Gastrocnemius medialis (tissue), 4 donors: ENCODE results near the gene GARIN5A. TPM values are rescaled to one million over a fixed set of nuclear protein-coding genes. Genes with fewer than 3 reads are reported as not detected.

ENCODE experiments used
- ATAC-seq, 2 donors: fragments of 150-250 bp; one replicate each; pipeline ENCODE4 v1.9.1; 2016
- DNase-seq, 2 donors: peaks; one replicate each; pipeline ENCODE4 v3.0.0-alpha.2; 2019
- H3K27ac ChIP-seq, 4 donors: fragments of 200-600 bp; sonication (generic); 1 replicate in 1 of 4; 2 replicates in 3 of 4; pipeline ENCODE4 v1.5.1; 2016 to 2018; ENCODE audit warnings: mild to moderate bottlenecking in 2 of 4, moderate library complexity in 1 of 4
- H3K27me3 ChIP-seq, 3 donors: fragments of 200-600 bp; sonication (generic) in 2 of 3; 1 replicate in 1 of 3; 2 replicates in 2 of 3; pipeline versions ENCODE4 v1.5.1 to v1.6.0; 2016 to 2019; ENCODE audit warnings: mild to moderate bottlenecking in 1 of 3, moderate library complexity in 1 of 3
- H3K36me3 ChIP-seq, 2 donors: fragments of 200-600 bp; sonication (generic) in 1 of 2; one replicate each; pipeline ENCODE4 v1.5.1; 2017 to 2018
- H3K4me1 ChIP-seq, 2 donors: fragments of 200-600 bp; sonication (generic) in 1 of 2; one replicate each; pipeline ENCODE4 v1.5.1; 2016 to 2017; ENCODE audit warnings: mild to moderate bottlenecking in 2 of 2
- H3K4me3 ChIP-seq, 4 donors: fragments of 200-600 bp; sonication (generic) in 3 of 4; 1 replicate in 1 of 4; 2 replicates in 3 of 4; pipeline ENCODE4 v1.5.1; 2016 to 2019; ENCODE audit warnings: mild to moderate bottlenecking in 2 of 4
- H3K9me3 ChIP-seq, 3 donors: fragments of 200-600 bp; sonication (generic) in 2 of 3; 1 replicate in 1 of 3; 2 replicates in 2 of 3; pipeline ENCODE4 v1.5.1; 2016 to 2019
- CTCF ChIP-seq, 5 experiments: fragments of 450-650 bp in 3 of 5; fragments of 200-600 bp in 2 of 5; sonication (generic) in 2 of 5; IDR thresholded peaks in 4 of 5; conservative IDR thresholded peaks in 1 of 5; 1 replicate in 4 of 5; 2 replicates in 1 of 5; pipeline ENCODE4 v1.5.1; 2016 to 2019; ENCODE audit warnings: antibody characterized with exemption in 5 of 5, mild to moderate bottlenecking in 3 of 5, moderate library complexity in 3 of 5
- POLR2A ChIP-seq, 2 donors: fragments of 450-650 bp; IDR thresholded peaks; one replicate each; pipeline ENCODE4 v1.6.1; 2017; ENCODE audit warnings: antibody characterized with exemption in 2 of 2, mild to moderate bottlenecking in 2 of 2, moderate library complexity in 2 of 2
- in situ Hi-C, 4 donors: fragments of 200-750 bp; cut with MboI; loops; one replicate each; pipeline versions ENCODE4 v1.15.0 to v1.8.0; 2017; ENCODE audit warnings: low sequenced_read_pairs in 4 of 4
- intact Hi-C: fragments of 100-400 bp; cut with DNase I; formaldehyde crosslinking; loops from one replicate; pipeline ENCODE4 v1.15.1; 2023; ENCODE audit warnings: low total_unique reads
- total RNA-seq, 4 donors: library from RNA; depleted of rRNA; stranded (reverse); fragments of >200 nt; gene quantifications; one replicate each; pipeline versions ENCODE4 v1.1.0 to v1.2.3, GENCODE V29; 2016

GARIN5A gene
- total RNA-seq, 4 donors from 2014 or later = 1.2 to 11.0 (median 1.9) TPM; not detected in 1

DNA sequence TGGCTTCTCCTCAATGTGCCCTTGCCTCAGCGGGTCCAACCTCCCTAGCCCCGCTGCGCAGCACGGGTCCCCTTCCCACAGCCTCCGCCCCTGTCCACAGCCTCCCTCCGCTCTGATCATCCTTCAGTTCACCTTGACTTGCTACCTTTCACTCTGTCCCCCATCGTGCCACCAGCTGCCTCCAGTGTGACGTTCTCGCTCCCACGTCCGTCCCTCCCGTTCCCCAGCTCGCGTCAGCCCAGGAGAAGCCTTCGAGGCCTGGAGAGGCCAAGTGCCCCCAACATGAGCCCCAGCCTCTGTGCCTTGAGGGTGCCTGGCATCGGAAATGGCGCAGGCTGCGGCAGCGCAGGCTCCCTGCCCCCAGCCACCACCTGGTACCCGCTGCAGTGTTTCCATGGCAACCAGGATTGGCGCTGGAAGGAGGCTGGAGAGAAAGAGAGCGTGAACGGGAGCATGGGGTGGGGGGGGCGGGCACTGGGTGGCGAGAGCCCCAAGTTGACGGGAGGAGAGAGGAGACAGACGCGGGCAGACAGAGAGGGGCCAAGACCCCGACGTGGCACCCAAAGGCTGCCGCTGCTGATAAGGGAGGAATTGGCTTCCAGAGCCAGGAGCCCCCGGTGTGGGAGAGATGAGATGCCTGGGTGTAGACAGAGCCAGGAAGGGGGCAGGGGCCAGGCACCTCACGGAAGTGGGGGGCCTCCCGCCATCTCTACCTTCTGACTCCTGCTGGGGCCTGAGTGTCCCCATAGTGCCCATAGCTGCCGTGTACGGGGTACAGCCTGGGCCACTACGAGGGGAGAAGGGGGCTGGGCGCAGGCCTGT is 37.9 kb upstream of the GARIN5A start:
- Histone ChIP-seq H3K27me3 (peaks cover 0 to 8% (median 4%) of the 10 kb centered on the region in 3 donors), H3K27ac (no peak overlapping the region), H3K4me3 (no peak overlapping the region), H3K4me1 (peaks cover 7 to 9% of the 10 kb centered on the region in 2 donors), H3K9me3 (no peaks in the 10 kb centered on the region), H3K36me3 (no peaks in the 10 kb centered on the region)
- ATAC-seq = no peak
- TF ChIP-seq CTCF (IDR thresholded peaks at IDR 0.05 in 4 of 5, conservative IDR thresholded peaks at IDR 0.05 in 1 of 5) = no peak
- TF ChIP-seq POLR2A (IDR thresholded peaks at IDR 0.05) = no peak
- in situ Hi-C loops = no loop called here
- no peak for DNase-seq
- intact Hi-C loops = loop anchor here (5.0 to 10.0 kb wide), 2 partner anchors 290 to 853 kb away; partner anchors contain the start of genes CLDND2 and ETFB

- Histone ChIP-seq H3K4me3 (no peak within 1 kb of the TSS), H3K9me3 (no peaks in the 10 kb centered on the region), H3K27me3 (peaks cover 0 to 8% (median 4%) of the 10 kb centered on the region in 3 donors), H3K27ac (no peak within 1 kb of the TSS), H3K4me1 (peaks cover 7 to 13% of the 10 kb centered on the region in 2 donors), H3K36me3 (no peaks in the 10 kb centered on the region)
- ATAC-seq (no peak), DNase-seq (no peak)
- intact Hi-C loops (loop anchor here (5.0 to 10.0 kb wide), 2 partner anchors 291 to 853 kb away; partner anchors contain the start of genes CLDND2 and ETFB), in situ Hi-C loops (no loop called here)
- no peak for TF ChIP-seq POLR2A (IDR thresholded peaks at IDR 0.05)
- no peak for TF ChIP-seq CTCF (IDR thresholded peaks at IDR 0.05 in 4 of 5, conservative IDR thresholded peaks at IDR 0.05 in 1 of 5)
These were observed 37.2 kb upstream of the GARIN5A start, which contains the start of gene ASPDH for GRCh38 chr19:50513746-50514345. ASPDH (minus strand) TSS chr19:50513913; CDS start chr19:50513823, 90 bp downstream.

- Histone ChIP-seq H3K4me1 (peaks cover 7 to 13% of the 10 kb centered on the region in 2 donors), H3K4me3 (no peak overlapping the region), H3K36me3 (no peaks in the 10 kb centered on the region), H3K9me3 (no peaks in the 10 kb centered on the region), H3K27ac (no peak overlapping the region), H3K27me3 (peaks cover 0 to 8% (median 4%) of the 10 kb centered on the region in 3 donors)
- no peak for ATAC-seq
- no peak for DNase-seq
- no peak for TF ChIP-seq POLR2A (IDR thresholded peaks at IDR 0.05)
- TF ChIP-seq CTCF (IDR thresholded peaks at IDR 0.05 in 4 of 5, conservative IDR thresholded peaks at IDR 0.05 in 1 of 5) = no peak
- in situ Hi-C loops = no loop called here
- intact Hi-C loops = loop anchor here (5.0 to 10.0 kb wide), 2 partner anchors 292 to 854 kb away; partner anchors contain the start of genes CLDND2 and ETFB
These were observed 36.5 kb upstream of the GARIN5A start for GRCh38 chr19:50512999-50513745.

DNA sequence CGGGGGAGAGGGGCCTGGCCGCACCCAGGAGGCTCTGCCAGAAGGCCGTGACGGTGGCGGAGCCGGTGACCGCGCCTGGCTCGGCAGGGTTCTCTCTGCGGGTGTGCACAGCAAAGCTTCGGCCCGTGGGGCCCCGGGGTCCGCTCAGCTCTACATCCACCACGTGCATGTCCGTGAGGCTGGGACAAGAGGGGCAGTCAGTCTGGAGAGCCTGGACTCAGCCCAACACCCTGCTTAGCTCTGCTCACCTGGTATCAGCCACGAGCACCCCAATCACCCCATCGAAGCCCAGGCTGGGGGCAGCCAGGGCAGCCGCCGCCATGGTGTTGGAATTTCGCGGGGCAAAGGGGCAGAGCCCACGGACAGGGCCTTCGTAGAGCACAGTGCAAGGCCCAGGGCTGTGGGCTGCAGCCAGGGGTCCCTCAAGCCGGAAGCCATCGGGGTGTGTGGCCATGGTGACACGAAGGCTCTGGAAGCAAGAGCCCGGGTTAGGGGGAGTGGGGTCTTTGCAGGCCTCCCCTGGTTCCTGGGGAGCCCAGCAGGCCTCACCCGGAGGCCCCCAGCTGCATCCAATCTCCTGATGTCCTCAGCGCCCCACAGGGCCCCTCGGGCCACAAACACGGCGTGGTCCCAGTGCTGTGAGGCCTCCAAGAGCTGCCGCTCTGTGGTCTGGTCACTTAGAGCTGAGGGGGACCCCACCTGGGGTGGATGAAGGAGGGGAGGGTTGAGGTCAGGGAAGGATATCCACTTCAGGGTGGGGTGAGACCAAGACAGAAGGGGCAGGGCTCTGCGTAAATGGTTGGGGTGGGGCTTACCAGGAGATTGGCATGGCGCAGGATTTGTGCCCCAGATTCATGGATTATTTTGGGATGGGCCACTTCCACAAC is 35.7 kb upstream of the GARIN5A start:
- H3K27ac ChIP-seq = peak overlapping the region in 2 of 4 donors; percentile 79 to 86
- TF ChIP-seq CTCF (IDR thresholded peaks at IDR 0.05 in 4 of 5, conservative IDR thresholded peaks at IDR 0.05 in 1 of 5) (no peak), POLR2A (IDR thresholded peaks at IDR 0.05) (no peak)
- intact Hi-C loops (loop anchor here (5.0 to 10.0 kb wide), 2 partner anchors 292 to 855 kb away; partner anchors contain the start of genes CLDND2 and ETFB), in situ Hi-C loops (no loop called here)
- peaks cover 7 to 13% of the 10 kb centered on the region in 2 donors for H3K4me1 ChIP-seq
- H3K27me3 ChIP-seq = peaks cover 0 to 7% (median 4%) of the 10 kb centered on the region in 3 donors
- H3K9me3 ChIP-seq = no peaks in the 10 kb centered on the region
- no peak for DNase-seq
- no peaks in the 10 kb centered on the region for H3K36me3 ChIP-seq
- H3K4me3 ChIP-seq = no peak overlapping the region
- no peak for ATAC-seq
